HG03442 (cell line): ENCODE measurements around the gene TBC1D5.

Experiments
- ATAC-seq: cut with Tn5 transposase; IDR thresholded peaks from one replicate; pipeline ENCODE4 v1.9.1; 2021; ENCODE audit warnings: mild to moderate bottlenecking, moderate library complexity; ENCODE audit not compliant: unreplicated experiment

The TBC1D5 gene

GRCh38 chr3:17121336-17121735 lies 621.1 kb downstream of the TBC1D5 start:
- ATAC-seq = no peak

- ATAC-seq = no peak
Measured at GRCh38 chr3:17120115-17120514, 622.3 kb downstream of the TBC1D5 start.

- no peak for ATAC-seq
Measured at GRCh38 chr3:17119201-17120072, 623.0 kb downstream of the TBC1D5 start.

- no peak for ATAC-seq
Measured at GRCh38 chr3:17118771-17119170, 623.7 kb downstream of the TBC1D5 start.

DNA sequence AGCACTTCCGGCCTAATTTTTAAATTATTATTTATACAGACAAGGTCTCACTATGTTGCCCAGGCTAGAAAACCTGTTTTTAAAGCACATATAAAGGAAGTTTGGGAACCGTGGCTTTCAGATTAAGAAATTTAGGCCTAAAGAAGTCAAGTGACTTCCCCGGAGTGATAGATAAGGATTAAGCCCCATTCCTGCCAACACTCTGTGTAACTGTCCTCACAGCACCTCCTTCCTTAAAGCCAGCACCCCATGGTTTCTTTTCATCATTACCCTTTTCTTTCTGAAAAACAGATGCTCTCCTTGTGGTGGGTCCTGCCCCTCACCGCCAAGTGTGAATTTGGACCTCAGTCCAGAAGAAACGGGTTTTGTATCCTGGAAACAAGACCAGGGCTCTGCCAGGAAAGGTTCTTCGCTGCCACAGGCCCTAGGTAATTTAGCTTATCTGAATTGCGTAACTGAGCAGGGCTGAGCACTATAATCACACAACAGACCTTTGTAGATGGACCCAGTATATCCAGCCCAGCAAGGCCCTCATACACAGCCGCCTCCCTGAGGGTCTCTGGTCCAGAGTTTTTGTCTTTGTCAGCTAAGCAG lies 626.3 kb downstream of the TBC1D5 start:
- no peak for ATAC-seq

DNA sequence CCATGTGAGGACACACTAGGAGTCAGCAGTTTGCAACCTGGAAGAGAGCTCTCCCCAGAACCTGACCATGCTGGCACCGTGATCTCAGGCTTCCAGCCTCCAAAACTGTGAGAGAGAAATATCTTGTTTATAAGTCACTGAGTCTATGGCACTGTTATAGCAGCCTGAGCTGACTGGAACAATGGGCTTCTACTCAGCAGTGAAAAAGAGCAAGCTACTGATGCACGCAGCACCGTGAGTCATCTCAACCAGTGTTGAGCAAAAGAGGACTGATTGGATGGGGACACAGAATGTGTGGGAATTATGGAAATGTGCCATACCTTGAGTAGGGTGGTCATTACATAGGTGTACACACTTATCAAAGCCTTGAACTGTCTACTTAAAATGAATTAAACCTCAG lies 627.2 kb downstream of the TBC1D5 start:
- no peak for ATAC-seq

GRCh38 chr3:17111586-17111985 lies 630.8 kb downstream of the TBC1D5 start:
- ATAC-seq = no peak

GRCh38 chr3:17110660-17111396 lies 631.6 kb downstream of the TBC1D5 start:
- peak; percentile 64 for ATAC-seq
